Measurements from ENCODE around the gene SNAPIN.

SNAPIN gene

GRCh38 chr1:153658400-153659174 lies at the start of gene SNAPIN:
Gene SNAPIN (plus strand): TSS chr1:153658703. CDS start chr1:153658744, 41 bp downstream.
- DNase-seq: peak; percentile 96

- DNase-seq: no peak
Observed at GRCh38 chr1:153608742-153609584, 49.5 kb upstream of the SNAPIN start.

- DNase-seq: no peak
Observed at GRCh38 chr1:153609585-153609907, 49.0 kb upstream of the SNAPIN start.

GRCh38 chr1:153610334-153610733 lies 48.2 kb upstream of the SNAPIN start:
- no peak for DNase-seq

- no peak for DNase-seq
Observed at GRCh38 chr1:153610811-153611301, 47.6 kb upstream of the SNAPIN start.

- no peak for DNase-seq
Observed at GRCh38 chr1:153611356-153611755, 47.1 kb upstream of the SNAPIN start.

GRCh38 chr1:153612111-153612754 lies 46.3 kb upstream of the SNAPIN start:
- DNase-seq: no peak

GRCh38 chr1:153612755-153613331 lies 45.7 kb upstream of the SNAPIN start, which contains the start of gene S100A16:
Gene S100A16 (minus strand): TSS chr1:153613137. CDS start chr1:153608151, 4,986 bp downstream.
- DNase-seq: peak; percentile 66

- DNase-seq: no peak
Observed at GRCh38 chr1:153613406-153613805, 45.1 kb upstream of the SNAPIN start.

- DNase-seq: no peak
Observed at GRCh38 chr1:153614189-153614900, 44.2 kb upstream of the SNAPIN start.

- DNase-seq: no peak
Observed at GRCh38 chr1:153614906-153615305, 43.6 kb upstream of the SNAPIN start.

- DNase-seq: no peak
Observed at GRCh38 chr1:153615406-153615805, 43.1 kb upstream of the SNAPIN start.

- peak; percentile 62 for DNase-seq
Observed at GRCh38 chr1:153616144-153616916, 42.2 kb upstream of the SNAPIN start, which contains the start of gene S100A14. Gene S100A14 (minus strand): TSS chr1:153616325. CDS start chr1:153615858, 467 bp downstream.

GRCh38 chr1:153616917-153617311 lies 41.6 kb upstream of the SNAPIN start:
- DNase-seq: no peak

- no peak for DNase-seq
Observed at GRCh38 chr1:153617663-153618062, 40.8 kb upstream of the SNAPIN start.

- DNase-seq: no peak
Observed at GRCh38 chr1:153619171-153619570, 39.3 kb upstream of the SNAPIN start.

- DNase-seq: no peak
Observed at GRCh38 chr1:153623101-153623500, 35.4 kb upstream of the SNAPIN start.

GRCh38 chr1:153624965-153625611 lies 33.4 kb upstream of the SNAPIN start:
- DNase-seq: no peak

- DNase-seq: no peak
Observed at GRCh38 chr1:153626477-153626903, 32.0 kb upstream of the SNAPIN start.

- DNase-seq: peak; percentile 65
Observed at GRCh38 chr1:153626904-153627714, 31.4 kb upstream of the SNAPIN start, which contains the start of gene S100A13. Gene S100A13 (minus strand): TSS chr1:153627505. CDS start chr1:153626472, 1,033 bp downstream.
